HK-2 (cell line): ENCODE results near the gene SIGLECL1.

Experiments used
- DNase-seq: peaks from one replicate; pipeline ENCODE4 v3.0.0-alpha.2; 2018; ENCODE audit not compliant: unreplicated experiment

Gene SIGLECL1

GRCh38 chr19:51252306-51253079 is 1.6 kb downstream of the SIGLECL1 start:
- DNase-seq = no peak

GRCh38 chr19:51253088-51253806 is 2.4 kb downstream of the SIGLECL1 start:
- DNase-seq = no peak

GRCh38 chr19:51256155-51256625 is 5.3 kb downstream of the SIGLECL1 start:
- DNase-seq = no peak

DNA sequence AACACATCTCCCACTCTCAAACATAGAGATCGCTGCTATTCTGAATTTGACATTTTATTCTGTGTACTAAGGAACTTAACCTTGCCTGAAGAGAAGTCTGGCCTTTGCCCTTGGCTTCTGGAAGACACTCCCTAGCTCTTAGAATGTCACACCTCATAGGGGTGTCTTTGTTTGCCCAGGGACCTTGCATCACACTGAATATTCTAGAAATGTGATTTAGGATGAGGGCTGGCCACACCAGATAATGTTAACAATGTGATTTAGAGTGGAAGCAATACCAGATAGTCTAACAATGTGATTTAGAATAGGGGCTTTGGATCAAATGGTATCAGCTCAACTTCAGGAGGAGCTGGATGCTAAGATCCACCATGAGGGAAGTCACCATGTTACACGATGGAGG is 6.6 kb downstream of the SIGLECL1 start:
- DNase-seq = no peak

DNA sequence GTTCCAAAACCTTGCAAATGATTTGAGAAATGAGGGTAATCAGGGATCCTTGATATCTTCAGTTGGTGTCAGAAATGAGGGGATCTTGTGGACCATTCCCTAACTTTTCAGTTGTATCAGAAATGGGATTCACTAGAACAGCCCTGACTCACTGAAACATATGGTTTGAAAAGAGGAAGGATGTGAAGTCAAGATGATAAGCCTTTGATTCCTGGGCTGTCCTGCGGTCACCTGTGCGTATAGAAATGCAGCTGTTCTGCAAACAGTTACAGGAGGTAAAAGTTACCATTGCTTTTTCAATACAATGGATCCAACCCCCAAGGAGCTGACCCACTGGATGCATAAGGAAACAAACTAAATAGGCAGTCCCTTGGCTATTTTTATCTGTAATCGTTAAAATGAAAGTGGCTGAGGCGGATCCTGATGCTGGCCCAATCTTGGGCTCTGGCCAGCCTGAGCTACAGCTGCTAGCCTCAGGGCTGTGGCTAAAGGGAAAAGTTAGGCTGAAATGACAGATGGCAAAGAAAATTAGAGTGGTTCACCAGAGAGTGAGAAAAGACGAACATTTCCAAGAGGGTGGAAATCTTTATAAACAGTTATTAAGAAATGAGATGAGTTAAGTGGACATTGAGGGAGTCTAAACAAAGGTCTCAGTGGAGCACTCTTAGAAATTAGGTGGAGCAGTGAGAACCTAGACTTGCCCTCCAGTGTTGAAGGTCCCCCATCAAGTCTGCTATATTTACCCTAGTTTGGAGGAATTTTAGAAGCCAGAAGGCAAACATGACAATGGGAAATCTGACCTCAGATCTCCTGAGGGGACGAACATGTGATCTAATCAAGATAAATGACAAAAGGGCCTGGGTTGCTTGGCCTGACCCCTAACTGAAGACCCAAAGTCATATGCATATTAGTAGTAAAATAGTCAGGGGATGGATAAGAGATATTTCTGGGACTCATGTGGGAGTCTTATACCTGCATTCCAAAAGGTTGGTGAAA is 7.6 kb downstream of the SIGLECL1 start:
- no peak for DNase-seq

GRCh38 chr19:51259348-51260245 is 8.7 kb downstream of the SIGLECL1 start:
- DNase-seq = no peak

DNA sequence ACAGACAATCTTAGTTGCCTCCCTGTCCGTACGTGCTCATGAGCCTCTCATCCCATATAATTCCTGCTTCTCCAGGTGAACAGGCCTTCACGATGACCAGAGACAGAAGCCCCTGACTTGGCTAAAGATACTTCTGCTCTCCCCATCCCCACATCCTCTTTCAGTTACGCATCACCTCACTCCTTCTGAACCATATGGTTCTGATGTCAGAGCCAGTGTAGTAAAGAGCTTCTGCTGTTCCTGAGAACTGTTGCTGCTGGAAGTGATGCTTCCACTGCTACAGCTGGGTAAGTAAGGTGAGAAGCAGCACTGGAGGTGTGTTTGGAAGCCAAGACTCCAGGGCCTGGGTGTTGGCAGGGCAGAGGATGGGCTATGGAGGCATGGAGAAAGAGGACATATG is 12.9 kb downstream of the SIGLECL1 start:
- DNase-seq = no peak

DNA sequence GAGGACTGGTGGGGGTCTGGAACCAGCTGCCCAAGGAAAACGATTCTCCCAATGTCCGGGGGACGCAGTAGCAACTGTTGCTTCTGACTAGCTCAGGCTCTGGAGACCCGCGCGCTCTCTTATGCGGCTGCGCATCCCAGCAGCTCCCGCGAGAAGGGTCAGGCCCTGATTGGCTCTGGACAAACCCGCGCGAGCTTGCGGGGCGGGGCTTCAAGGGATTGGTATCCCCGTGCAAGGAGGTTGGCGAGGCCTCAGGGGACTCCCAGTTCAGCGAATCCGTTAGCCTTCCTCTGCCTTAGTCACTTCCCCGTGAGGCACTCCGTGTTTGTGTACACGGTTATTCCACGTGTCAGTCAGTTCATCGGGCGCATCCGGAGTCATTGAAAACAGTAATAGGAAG is 20.2 kb downstream of the SIGLECL1 start:
- DNase-seq = no peak

- DNase-seq = no peak
Measured at GRCh38 chr19:51272183-51272810, 21.4 kb downstream of the SIGLECL1 start.

DNA sequence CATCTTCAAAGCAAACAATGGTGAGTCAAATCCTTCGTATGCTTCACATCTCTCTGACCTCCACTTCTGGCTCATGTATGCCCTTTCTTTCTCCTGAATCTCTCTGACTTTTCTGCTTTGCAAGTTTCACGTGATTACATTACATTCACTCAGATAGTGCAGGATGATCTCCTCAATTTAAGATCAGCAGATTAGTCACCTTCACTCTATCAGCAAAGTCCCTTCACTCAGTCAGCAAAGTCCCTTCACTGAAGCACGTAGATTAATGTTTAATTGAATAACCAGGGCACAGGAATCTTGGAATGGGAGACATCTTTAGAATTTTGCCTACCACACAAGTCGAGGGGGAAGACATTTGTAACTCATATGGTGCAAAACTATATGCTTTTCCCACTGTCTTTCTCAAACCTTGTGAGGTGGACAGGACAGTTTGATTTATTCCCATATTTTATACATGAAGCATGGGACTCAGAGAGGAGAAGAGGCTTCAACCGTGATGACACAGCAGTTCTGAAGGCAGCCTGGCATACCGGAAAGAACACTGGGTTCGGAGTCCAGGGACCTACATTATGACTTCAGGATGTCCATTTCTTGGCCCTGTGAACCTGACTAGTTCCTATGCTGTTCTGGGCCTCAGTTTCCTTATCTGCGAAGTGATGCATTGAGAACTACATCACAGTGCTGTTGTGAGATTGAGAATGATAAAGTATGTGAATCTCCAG is 23.3 kb downstream of the SIGLECL1 start:
- DNase-seq = no peak

- DNase-seq = no peak
Measured at GRCh38 chr19:51277112-51277511, 26.2 kb downstream of the SIGLECL1 start.

- DNase-seq = no peak
Measured at GRCh38 chr19:51282335-51282734, 31.5 kb downstream of the SIGLECL1 start.

- no peak for DNase-seq
Measured at GRCh38 chr19:51285682-51286081, 34.8 kb downstream of the SIGLECL1 start.

GRCh38 chr19:51289635-51290034 is 38.8 kb downstream of the SIGLECL1 start:
- no peak for DNase-seq

GRCh38 chr19:51292971-51293370 is 42.1 kb downstream of the SIGLECL1 start:
- no peak for DNase-seq

- no peak for DNase-seq
Measured at GRCh38 chr19:51293571-51294210, 42.8 kb downstream of the SIGLECL1 start.

- no peak for DNase-seq
Measured at GRCh38 chr19:51294211-51294976, 43.5 kb downstream of the SIGLECL1 start.

GRCh38 chr19:51294977-51295375 is 44.1 kb downstream of the SIGLECL1 start:
- DNase-seq = no peak
